ENCODE measurements around the gene CDC37L1. TPM values are rescaled to one million over a fixed set of nuclear protein-coding genes. Genes with fewer than 3 reads are reported as not detected.

Gene CDC37L1
- total RNA-seq, 1 donor from 2014 or later: 12.7 TPM

DNA sequence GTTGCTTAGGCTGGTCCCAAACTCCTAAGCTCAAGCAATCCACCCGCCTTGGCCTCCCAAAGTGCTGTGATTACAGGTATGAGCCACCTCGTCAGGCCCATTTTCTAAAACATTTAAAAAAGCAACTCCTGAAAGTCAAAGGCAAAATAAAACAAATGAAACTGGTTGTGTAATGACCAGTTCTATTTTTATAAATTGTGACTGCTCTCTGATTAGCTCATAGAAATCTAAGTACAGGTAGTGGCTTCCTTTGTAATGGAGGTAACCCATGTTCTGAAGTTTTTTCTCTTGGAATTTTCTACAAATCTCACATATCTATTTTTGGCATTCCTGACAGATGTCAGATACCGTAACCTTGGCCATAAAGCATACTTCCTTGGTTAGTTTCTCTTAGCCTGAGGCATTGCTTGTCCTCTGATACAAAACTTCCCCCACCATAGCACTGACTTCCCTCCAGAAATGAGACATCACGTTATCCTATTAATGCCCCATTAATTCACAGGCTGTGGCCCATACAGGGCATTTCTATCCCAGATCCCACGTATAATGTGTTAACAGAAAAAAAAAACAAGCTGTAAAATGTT lies 75.7 kb downstream of the CDC37L1 start:
- Mint-ChIP-seq H3K27me3 (ENCODE audit: low read depth) (peaks cover 1% of the 10 kb centered on the region), H3K4me3 (no peak overlapping the region), H3K9me3 (no peaks in the 10 kb centered on the region), H3K27ac (peak overlapping the region; percentile 23), H3K4me1 (peaks cover 5% of the 10 kb centered on the region), H3K36me3 (no peaks in the 10 kb centered on the region)
- TF ChIP-seq CTCF (IDR thresholded peaks at IDR 0.05; ENCODE audit: unreplicated experiment): no peak
- no peak for DNase-seq (ENCODE audit: low spot score in 2 of 2, unreplicated experiment in 2 of 2)

- Mint-ChIP-seq H3K27ac (no peak overlapping the region), H3K27me3 (ENCODE audit: low read depth) (peaks cover 9% of the 10 kb centered on the region), H3K9me3 (no peaks in the 10 kb centered on the region), H3K4me3 (no peak overlapping the region), H3K36me3 (no peaks in the 10 kb centered on the region), H3K4me1 (peaks cover 5% of the 10 kb centered on the region)
- DNase-seq (ENCODE audit: low spot score in 2 of 2, unreplicated experiment in 2 of 2): no peak
- no peak for TF ChIP-seq CTCF (IDR thresholded peaks at IDR 0.05; ENCODE audit: unreplicated experiment)
Measured at GRCh38 chr9:4756420-4756819, 77.1 kb downstream of the CDC37L1 start.

Other genes starting within 250 kb of the CDC37L1 start
- gene SLC1A1, start 189.1 kb upstream of the CDC37L1 start, total RNA-seq: 3.5 to 4.8 TPM (median 3.9 TPM) in 3 replicates
- 11.3 to 12.7 TPM (median 11.8 TPM) in 3 replicates for gene PLPP6, start 17.3 kb upstream of the CDC37L1 start, total RNA-seq
- 5.5 to 6.7 TPM (median 6.1 TPM) in 3 replicates for gene SPATA6L, start 13.1 kb upstream of the CDC37L1 start, total RNA-seq
- gene AK3, start 61.6 kb downstream of the CDC37L1 start, total RNA-seq: 48.5 to 57.2 TPM (median 54.2 TPM) in 3 replicates
- 21.2 to 22.8 TPM (median 21.4 TPM) in 3 replicates for gene RCL1, start 113.4 kb downstream of the CDC37L1 start, total RNA-seq

Data from mesothelial cell of epicardium (in vitro differentiated cells).